HepG2 (cell line): ENCODE data around the gene CBX2. TPM values are rescaled to one million over a fixed set of nuclear protein-coding genes. Genes with fewer than 3 reads are reported as not detected.

ENCODE experiments used
- ATAC-seq: fragments of 200-7000 bp; cut with Tn5 transposase; 3 replicates; pipeline ENCODE4 v1.9.1; 2020; ENCODE audit warnings: mild to moderate bottlenecking, moderate library complexity
- BruUV-seq: library from RNA; stranded (reverse); fragments of 400-500 nt; replicated peaks from 2 replicates; lab custom pipeline; 2021; lab: Mats Ljungman, UMichigan
- CTCF ChIA-PET: fragments of 300-600 bp; formaldehyde crosslinking; extraction: SDS; loops from one replicate; lab custom pipeline; 2021; ENCODE audit warnings: low total read pairs, inconsistent platforms, low intra/inter-chr PET ratio; lab: Yijun Ruan, JAX
- POLR2A ChIA-PET: fragments of 350-600 bp; sonication (Branson Sonifier 250); formaldehyde crosslinking; loops from one replicate; lab custom pipeline; 2020; ENCODE audit warnings: antibody characterized with exemption, inconsistent platforms; lab: Yijun Ruan, JAX
- DNase-seq: peaks from one replicate; pipeline ENCODE4 v3.0.0-alpha.2; 2015; ENCODE audit warnings: low spot score
- FAIRE-seq: peaks from 3 replicates; lab custom pipeline; 2011; peaks lifted over from hg19 to GRCh38; lab: Jason Lieb, UNC
- H2AFZ ChIP-seq: one replicate; pipeline ENCODE4 v1.6.1; 2011; ENCODE audit warnings: low read length, inconsistent platforms
- H3K27ac ChIP-seq: fragments of 300-600 bp; 3 replicates; pipeline ENCODE4 v1.8.0; 2011; ENCODE audit warnings: mixed run types, mild to moderate bottlenecking, mixed read lengths, low read length, inconsistent platforms; ENCODE audit not compliant: insufficient read depth; ENCODE audit errors: extremely low read length
- H3K27me3 ChIP-seq, 2 experiments: fragments of 200-600 bp in 1 of 2; 2 replicates in 1 of 2; 3 replicates in 1 of 2; pipeline versions ENCODE4 v1.6.0 to v1.8.0; 2011; ENCODE audit warnings: low read length in 2 of 2, mild to moderate bottlenecking in 2 of 2, moderate library complexity in 2 of 2, inconsistent platforms in 1 of 2; ENCODE audit not compliant: insufficient read depth in 2 of 2, control insufficient read depth in 1 of 2
- H3K36me3 ChIP-seq, 2 experiments: fragments of 200-600 bp in 1 of 2; replicated peaks in 1 of 2; 2 replicates in 1 of 2; 3 replicates in 1 of 2; pipeline versions ENCODE4 v1.5.1 to v1.8.0; 2011; ENCODE audit warnings: low read length in 2 of 2, inconsistent platforms in 1 of 2; ENCODE audit not compliant: insufficient read depth in 2 of 2, control insufficient read depth in 1 of 2
- H3K4me1 ChIP-seq: 2 replicates; pipeline ENCODE4 v1.5.1; 2012; ENCODE audit warnings: low read length, inconsistent platforms; ENCODE audit not compliant: insufficient read depth
- H3K4me2 ChIP-seq: 2 replicates; pipeline ENCODE4 v1.6.0; 2011; ENCODE audit warnings: low read depth, low read length, inconsistent platforms
- H3K4me3 ChIP-seq, 3 experiments: fragments of 200-600 bp in 1 of 3; sonication (generic), shearing (Covaris generic) in 1 of 3; replicated peaks in 1 of 3; 2 replicates each; pipeline ENCODE4 v1.5.1; 2011 to 2016; ENCODE audit warnings: low read length in 3 of 3, inconsistent platforms in 2 of 3, low read depth in 2 of 3, mild to moderate bottlenecking in 2 of 3, control low read depth in 1 of 3, mixed read lengths in 1 of 3; ENCODE audit not compliant: insufficient read depth in 1 of 3
- H3K79me2 ChIP-seq: one replicate; pipeline ENCODE4 v1.6.1; 2011; ENCODE audit warnings: low read length, inconsistent platforms; ENCODE audit not compliant: insufficient read depth
- H3K9ac ChIP-seq: 2 replicates; pipeline ENCODE4 v1.6.0; 2011; ENCODE audit warnings: mild to moderate bottlenecking, low read depth, low read length, inconsistent platforms; ENCODE audit not compliant: insufficient read depth
- H3K9me3 ChIP-seq: 2 replicates; pipeline ENCODE4 v1.5.1; 2012; ENCODE audit warnings: mild to moderate bottlenecking, low read length
- H4K20me1 ChIP-seq: 2 replicates; pipeline ENCODE4 v1.6.0; 2011; ENCODE audit warnings: inconsistent platforms, mild to moderate bottlenecking, low read length, moderate library complexity; ENCODE audit not compliant: insufficient read depth
- DNMT3B ChIP-seq: conservative IDR thresholded peaks from 2 replicates; pipeline ENCODE4 v1.6.1; 2016; ENCODE audit warnings: missing biosample characterization, control low read depth
- EEA1 ChIP-seq: sonication (generic); formaldehyde crosslinking; IDR thresholded peaks from 2 replicates; pipeline ENCODE4 v1.5.1; 2020; ENCODE audit warnings: mild to moderate bottlenecking, missing genetic modification reagents, borderline replicate concordance
- KLF13 ChIP-seq: sonication (generic); formaldehyde crosslinking; IDR thresholded peaks from 2 replicates; pipeline ENCODE4 v1.4.0; 2020; ENCODE audit warnings: mild to moderate bottlenecking, missing genetic modification reagents
- RNF2 ChIP-seq: fragments of 450-650 bp; conservative IDR thresholded peaks from 2 replicates; pipeline ENCODE4 v1.6.1; 2016; ENCODE audit warnings: low read depth
- SP1 ChIP-seq, 2 experiments: fragments of 450-650 bp in 1 of 2; sonication (generic) in 1 of 2; formaldehyde crosslinking in 1 of 2; IDR thresholded peaks; 2 replicates each; pipeline versions ENCODE4 v1.4.0 to v1.6.1; 2016 to 2020; ENCODE audit warnings: missing genetic modification reagents in 1 of 2
- ZNF160 ChIP-seq: sonication (generic); formaldehyde crosslinking; IDR thresholded peaks from 2 replicates; pipeline ENCODE4 v1.8.0; 2022; ENCODE audit warnings: mild to moderate bottlenecking, inconsistent platforms, missing genetic modification reagents
- ZNF224 ChIP-seq: sonication (generic); formaldehyde crosslinking; IDR thresholded peaks from 2 replicates; pipeline ENCODE4 v1.5.0; 2020; ENCODE audit warnings: mild to moderate bottlenecking, missing genetic modification reagents
- ZNF260 ChIP-seq: sonication (generic); formaldehyde crosslinking; IDR thresholded peaks from 2 replicates; pipeline ENCODE4 v1.4.0; 2020; ENCODE audit warnings: missing genetic modification reagents, low read depth, mild to moderate bottlenecking, borderline replicate concordance
- ZNF670 ChIP-seq: sonication (generic); formaldehyde crosslinking; IDR thresholded peaks from 2 replicates; pipeline ENCODE4 v1.8.0; 2022; ENCODE audit warnings: mild to moderate bottlenecking, missing genetic modification reagents, borderline replicate concordance
- WGBS: methylation state at CpG from one replicate; pipeline ENCODE4 v1.1.6; 2017; ENCODE audit warnings: low lambda C conversion rate; 5-methylcytosine and 5-hydroxymethylcytosine counted together
- in situ Hi-C: cut with HindIII; loops from 2 replicates; pipeline ENCODE4 v1.10.0; 2017; ENCODE audit warnings: low pct_unique_long_range_greater_than_20kb; ENCODE audit not compliant: extremely low pct_ligation_motif_present
- intact Hi-C: fragments of 100-400 bp; cut with micrococcal nuclease; formaldehyde crosslinking; loops from one replicate; pipeline ENCODE4 v1.10.0; 2022; ENCODE audit not compliant: unreplicated experiment
- polyA plus RNA-seq, 8 experiments: library from polyadenylated mRNA; depleted of rRNA in 3 of 8; stranded (reverse) in 7 of 8; unstranded in 1 of 8; fragments of >200 nt; fragmentation: Illumina TruSeq in 4 of 8; extraction: Trizol in 4 of 8; gene quantifications; 2 replicates each; pipeline versions ENCODE4 v1.2.1 to v1.2.3, GENCODE V29; 2011 to 2016; ENCODE audit warnings: low read depth in 4 of 8, missing spikeins in 1 of 8, mixed read lengths in 1 of 8; ENCODE audit not compliant: insufficient read depth in 1 of 8
- total RNA-seq, 5 experiments: library from RNA; depleted of rRNA; stranded (reverse); fragments of >200 nt; fragmentation: Illumina TruSeq; extraction: Trizol; gene quantifications; 2 replicates each; pipeline ENCODE4 v1.2.3, GENCODE V29; 2016; ENCODE audit warnings: low read depth in 1 of 5
- TF ChIP-seq, protein P1 (sequence below), 2 experiments: sonication (generic) in 1 of 2; formaldehyde crosslinking in 1 of 2; IDR thresholded peaks; 2 replicates each; pipeline versions ENCODE4 v1.4.0 to v1.6.1; 2016 to 2020; ENCODE audit warnings: borderline replicate concordance in 1 of 2, low read depth in 1 of 2, mild to moderate bottlenecking in 1 of 2, missing genetic modification reagents in 1 of 2
- TF ChIP-seq, protein P2 (sequence below): sonication (generic); formaldehyde crosslinking; IDR thresholded peaks from 2 replicates; pipeline ENCODE4 v1.4.0; 2020; ENCODE audit warnings: mild to moderate bottlenecking, low read depth, missing genetic modification reagents
- TF ChIP-seq, protein P3 (sequence below): sonication (generic); formaldehyde crosslinking; IDR thresholded peaks from 2 replicates; pipeline ENCODE4 v1.8.0; 2022; ENCODE audit warnings: low read depth, missing genetic modification reagents

Gene CBX2
- total and polyA plus RNA-seq, 2 of the 13 experiments (the other 11 are each of a cell fraction or from before 2014, with no cell fraction given), result 14.5 to 31.1 TPM

DNA sequence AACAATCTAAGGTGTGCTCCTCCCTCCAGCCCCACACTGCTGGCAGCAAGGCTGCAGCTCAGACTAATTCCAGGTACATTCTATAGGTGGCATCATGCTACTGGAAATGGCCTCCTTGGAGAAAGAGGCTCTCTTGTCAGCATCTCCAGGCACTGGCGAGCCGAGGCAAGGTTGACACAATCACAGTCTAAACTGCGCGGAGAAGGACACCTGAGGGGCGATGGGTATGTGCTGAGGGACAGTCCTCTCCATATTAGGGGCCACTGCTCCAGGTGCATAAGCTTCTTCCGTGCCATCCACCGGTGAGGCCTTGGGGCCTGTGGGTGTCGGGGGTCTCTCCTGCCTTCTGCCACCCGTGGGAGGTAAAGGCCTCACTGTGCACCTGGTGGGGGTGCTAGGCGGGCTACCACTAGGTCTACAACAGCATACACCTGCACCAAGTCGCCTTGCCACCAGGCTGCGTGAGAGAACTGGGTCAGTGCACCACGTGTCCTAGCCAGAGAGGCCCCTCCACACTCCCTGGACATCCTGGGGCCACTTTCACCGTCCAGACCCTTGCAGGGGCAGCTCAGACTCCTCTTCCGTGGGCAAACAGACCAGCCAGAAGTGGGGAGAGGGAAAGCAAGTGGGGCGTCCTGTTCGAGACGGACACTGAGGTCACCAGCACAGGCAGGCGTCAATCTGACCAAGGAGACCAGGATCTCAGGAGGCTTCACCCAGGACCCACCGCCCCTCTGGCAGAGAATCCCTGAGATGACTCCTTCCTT, 31.0 kb downstream of the CBX2 start:
- FAIRE-seq, result peak; percentile 93
- TF ChIP-seq, protein P1, sequence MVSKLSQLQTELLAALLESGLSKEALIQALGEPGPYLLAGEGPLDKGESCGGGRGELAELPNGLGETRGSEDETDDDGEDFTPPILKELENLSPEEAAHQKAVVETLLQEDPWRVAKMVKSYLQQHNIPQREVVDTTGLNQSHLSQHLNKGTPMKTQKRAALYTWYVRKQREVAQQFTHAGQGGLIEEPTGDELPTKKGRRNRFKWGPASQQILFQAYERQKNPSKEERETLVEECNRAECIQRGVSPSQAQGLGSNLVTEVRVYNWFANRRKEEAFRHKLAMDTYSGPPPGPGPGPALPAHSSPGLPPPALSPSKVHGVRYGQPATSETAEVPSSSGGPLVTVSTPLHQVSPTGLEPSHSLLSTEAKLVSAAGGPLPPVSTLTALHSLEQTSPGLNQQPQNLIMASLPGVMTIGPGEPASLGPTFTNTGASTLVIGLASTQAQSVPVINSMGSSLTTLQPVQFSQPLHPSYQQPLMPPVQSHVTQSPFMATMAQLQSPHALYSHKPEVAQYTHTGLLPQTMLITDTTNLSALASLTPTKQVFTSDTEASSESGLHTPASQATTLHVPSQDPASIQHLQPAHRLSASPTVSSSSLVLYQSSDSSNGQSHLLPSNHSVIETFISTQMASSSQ (IDR thresholded peaks at IDR 0.05; ENCODE audit: low read depth), result no peak
- TF ChIP-seq, protein P1 (CRISPR knock-in tag; IDR thresholded peaks at IDR 0.05; ENCODE audit: borderline replicate concordance), result no peak
- no peak for TF ChIP-seq ZNF260 (CRISPR knock-in tag)
- no peak for TF ChIP-seq ZNF160 (CRISPR knock-in tag)
- TF ChIP-seq EEA1, result peak; percentile 42; the same call in 1 of the 2 replicates
- TF ChIP-seq RNF2, result peak; percentile 68
- TF ChIP-seq, protein P2, sequence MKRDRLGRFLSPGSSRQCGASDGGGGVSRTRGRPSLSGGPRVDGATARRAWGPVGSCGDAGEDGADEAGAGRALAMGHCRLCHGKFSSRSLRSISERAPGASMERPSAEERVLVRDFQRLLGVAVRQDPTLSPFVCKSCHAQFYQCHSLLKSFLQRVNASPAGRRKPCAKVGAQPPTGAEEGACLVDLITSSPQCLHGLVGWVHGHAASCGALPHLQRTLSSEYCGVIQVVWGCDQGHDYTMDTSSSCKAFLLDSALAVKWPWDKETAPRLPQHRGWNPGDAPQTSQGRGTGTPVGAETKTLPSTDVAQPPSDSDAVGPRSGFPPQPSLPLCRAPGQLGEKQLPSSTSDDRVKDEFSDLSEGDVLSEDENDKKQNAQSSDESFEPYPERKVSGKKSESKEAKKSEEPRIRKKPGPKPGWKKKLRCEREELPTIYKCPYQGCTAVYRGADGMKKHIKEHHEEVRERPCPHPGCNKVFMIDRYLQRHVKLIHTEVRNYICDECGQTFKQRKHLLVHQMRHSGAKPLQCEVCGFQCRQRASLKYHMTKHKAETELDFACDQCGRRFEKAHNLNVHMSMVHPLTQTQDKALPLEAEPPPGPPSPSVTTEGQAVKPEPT (CRISPR knock-in tag), result no peak
- TF ChIP-seq SP1 (IDR thresholded peaks at IDR 0.05), result no peak
- no peak for TF ChIP-seq SP1 (CRISPR knock-in tag; IDR thresholded peaks at IDR 0.05)
- no peak for TF ChIP-seq KLF13 (CRISPR knock-in tag)
- TF ChIP-seq DNMT3B, result no peak; the same call in 1 of the 2 replicates
- no peak for TF ChIP-seq ZNF224 (CRISPR knock-in tag)
- TF ChIP-seq, protein P3, sequence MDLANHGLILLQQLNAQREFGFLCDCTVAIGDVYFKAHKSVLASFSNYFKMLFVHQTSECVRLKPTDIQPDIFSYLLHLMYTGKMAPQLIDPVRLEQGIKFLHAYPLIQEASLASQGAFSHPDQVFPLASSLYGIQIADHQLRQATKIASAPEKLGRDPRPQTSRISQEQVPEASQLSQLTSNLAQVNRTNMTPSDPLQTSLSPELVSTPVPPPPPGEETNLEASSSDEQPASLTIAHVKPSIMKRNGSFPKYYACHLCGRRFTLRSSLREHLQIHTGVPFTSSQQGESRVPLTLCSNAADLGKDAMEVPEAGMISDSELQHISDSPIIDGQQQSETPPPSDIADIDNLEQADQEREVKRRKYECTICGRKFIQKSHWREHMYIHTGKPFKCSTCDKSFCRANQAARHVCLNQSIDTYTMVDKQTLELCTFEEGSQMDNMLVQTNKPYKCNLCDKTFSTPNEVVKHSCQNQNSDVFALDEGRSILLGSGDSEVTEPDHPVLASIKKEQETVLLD, result 0 out of 2 replicates have a peak, but pooled peaks have one; percentile 17
- no peak for TF ChIP-seq ZNF670 (CRISPR knock-in tag)

More for the DNA sequence above, 31.0 kb downstream of the CBX2 start:
- DNase-seq (peak; percentile 73), ATAC-seq (peak; percentile 53)
- Histone ChIP-seq H2AFZ (no peak overlapping the region), H3K36me3 (no peaks in the 10 kb centered on the region), H4K20me1 (no peaks in the 10 kb centered on the region), H3K4me2 (peak overlapping the region; percentile 63), H3K27me3 (peaks cover 35 to 82% of the 10 kb centered on the region in 2 experiments), H3K4me3 (peak overlapping the region in 1 of 3 experiments; percentile 47; a peak in 1 of 6 replicates), H3K4me1 (peaks cover 60% of the 10 kb centered on the region), H3K9ac (0 out of 2 replicates have a peak overlapping the region, but pooled peaks have one; percentile 33), H3K79me2 (no peaks in the 10 kb centered on the region), H3K27ac (no peak overlapping the region), H3K9me3 (no peaks in the 10 kb centered on the region)
- CTCF ChIA-PET, result interaction anchor here (1.1 to 1.7 kb wide), 4 partner anchors 26 to 162 kb away, joined by 3 to 7 read pairs (median 3); no protein-coding TSS in a partner anchor
- in situ Hi-C loops (loop anchor here (5.0 kb wide), 1 partner anchor 108 kb away; no protein-coding TSS in a partner anchor), intact Hi-C loops (no loop called here)
- BruUV-seq, result no TSS peak
- WGBS, result 15% methylated on average over 15 of the region's 20 CpGs
- POLR2A ChIA-PET, result interaction anchor here (0.8 to 16.5 kb wide), 10 partner anchors 9 to 185 kb away, joined by 3 to 274 read pairs (median 7); partner anchors contain the start of genes CBX4 and CBX8
